ENCODE data around the gene P2RX4. TPM values are rescaled to one million over a fixed set of nuclear protein-coding genes. Genes with fewer than 3 reads are reported as not detected.

Gene P2RX4
- total and polyA plus RNA-seq, 2 of the 8 experiments (the other 6 are each of a cell fraction or from before 2014, with no cell fraction given) = 9.5 to 12.2 TPM

DNA sequence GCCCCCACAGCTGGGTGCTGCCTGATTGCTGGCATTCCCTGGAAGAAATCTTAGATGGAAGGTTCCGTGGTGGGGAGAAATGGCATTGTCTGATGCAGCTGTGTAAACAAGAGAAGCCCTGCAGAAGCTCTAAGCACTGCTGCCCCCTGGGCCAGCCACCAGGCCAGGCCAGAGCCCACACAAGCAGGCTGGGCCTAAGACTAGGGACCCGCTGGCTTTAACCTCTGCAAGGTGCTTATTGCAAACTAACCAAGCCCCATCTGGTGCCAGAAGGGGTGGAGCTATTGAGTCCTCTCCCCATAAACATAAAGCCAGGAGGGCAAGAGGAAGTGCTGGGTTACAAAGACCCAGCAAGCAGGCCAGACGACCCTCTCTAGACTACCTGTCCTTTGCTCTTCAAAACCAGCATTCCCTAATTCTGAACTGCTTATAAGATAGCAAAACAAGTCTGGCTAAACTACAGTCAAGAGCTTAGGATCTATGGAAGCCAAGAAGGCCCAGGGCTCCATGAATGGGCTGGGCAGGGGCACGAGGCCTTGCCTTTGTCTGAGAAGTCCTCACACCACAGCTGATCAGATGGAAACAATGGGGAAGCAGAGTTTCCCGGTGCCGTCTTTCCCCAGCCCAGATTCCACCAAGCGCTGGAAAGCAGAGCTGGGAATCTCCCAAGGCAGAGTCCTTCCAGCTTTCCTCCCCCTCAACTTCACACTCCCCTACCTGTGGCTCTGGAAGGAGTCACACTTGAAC, 28.8 kb downstream of the P2RX4 start (continued):
- TF ChIP-seq SRF (IDR thresholded peaks at IDR 0.05; ENCODE audit: low read depth, low read length) (no peak), TAF7 (optimal IDR thresholded peaks at IDR 0.05; ENCODE audit: borderline replicate concordance, low read depth, low read length) (no peak), RBBP5 (IDR thresholded peaks at IDR 0.05; ENCODE audit: borderline replicate concordance, low read depth, low read length) (no peak), CBX5 (IDR thresholded peaks at IDR 0.05; ENCODE audit: low read depth, low read length) (no peak), JUND (IDR thresholded peaks at IDR 0.05; ENCODE audit: low read length) (no peak)
- TF ChIP-seq, protein P1, sequence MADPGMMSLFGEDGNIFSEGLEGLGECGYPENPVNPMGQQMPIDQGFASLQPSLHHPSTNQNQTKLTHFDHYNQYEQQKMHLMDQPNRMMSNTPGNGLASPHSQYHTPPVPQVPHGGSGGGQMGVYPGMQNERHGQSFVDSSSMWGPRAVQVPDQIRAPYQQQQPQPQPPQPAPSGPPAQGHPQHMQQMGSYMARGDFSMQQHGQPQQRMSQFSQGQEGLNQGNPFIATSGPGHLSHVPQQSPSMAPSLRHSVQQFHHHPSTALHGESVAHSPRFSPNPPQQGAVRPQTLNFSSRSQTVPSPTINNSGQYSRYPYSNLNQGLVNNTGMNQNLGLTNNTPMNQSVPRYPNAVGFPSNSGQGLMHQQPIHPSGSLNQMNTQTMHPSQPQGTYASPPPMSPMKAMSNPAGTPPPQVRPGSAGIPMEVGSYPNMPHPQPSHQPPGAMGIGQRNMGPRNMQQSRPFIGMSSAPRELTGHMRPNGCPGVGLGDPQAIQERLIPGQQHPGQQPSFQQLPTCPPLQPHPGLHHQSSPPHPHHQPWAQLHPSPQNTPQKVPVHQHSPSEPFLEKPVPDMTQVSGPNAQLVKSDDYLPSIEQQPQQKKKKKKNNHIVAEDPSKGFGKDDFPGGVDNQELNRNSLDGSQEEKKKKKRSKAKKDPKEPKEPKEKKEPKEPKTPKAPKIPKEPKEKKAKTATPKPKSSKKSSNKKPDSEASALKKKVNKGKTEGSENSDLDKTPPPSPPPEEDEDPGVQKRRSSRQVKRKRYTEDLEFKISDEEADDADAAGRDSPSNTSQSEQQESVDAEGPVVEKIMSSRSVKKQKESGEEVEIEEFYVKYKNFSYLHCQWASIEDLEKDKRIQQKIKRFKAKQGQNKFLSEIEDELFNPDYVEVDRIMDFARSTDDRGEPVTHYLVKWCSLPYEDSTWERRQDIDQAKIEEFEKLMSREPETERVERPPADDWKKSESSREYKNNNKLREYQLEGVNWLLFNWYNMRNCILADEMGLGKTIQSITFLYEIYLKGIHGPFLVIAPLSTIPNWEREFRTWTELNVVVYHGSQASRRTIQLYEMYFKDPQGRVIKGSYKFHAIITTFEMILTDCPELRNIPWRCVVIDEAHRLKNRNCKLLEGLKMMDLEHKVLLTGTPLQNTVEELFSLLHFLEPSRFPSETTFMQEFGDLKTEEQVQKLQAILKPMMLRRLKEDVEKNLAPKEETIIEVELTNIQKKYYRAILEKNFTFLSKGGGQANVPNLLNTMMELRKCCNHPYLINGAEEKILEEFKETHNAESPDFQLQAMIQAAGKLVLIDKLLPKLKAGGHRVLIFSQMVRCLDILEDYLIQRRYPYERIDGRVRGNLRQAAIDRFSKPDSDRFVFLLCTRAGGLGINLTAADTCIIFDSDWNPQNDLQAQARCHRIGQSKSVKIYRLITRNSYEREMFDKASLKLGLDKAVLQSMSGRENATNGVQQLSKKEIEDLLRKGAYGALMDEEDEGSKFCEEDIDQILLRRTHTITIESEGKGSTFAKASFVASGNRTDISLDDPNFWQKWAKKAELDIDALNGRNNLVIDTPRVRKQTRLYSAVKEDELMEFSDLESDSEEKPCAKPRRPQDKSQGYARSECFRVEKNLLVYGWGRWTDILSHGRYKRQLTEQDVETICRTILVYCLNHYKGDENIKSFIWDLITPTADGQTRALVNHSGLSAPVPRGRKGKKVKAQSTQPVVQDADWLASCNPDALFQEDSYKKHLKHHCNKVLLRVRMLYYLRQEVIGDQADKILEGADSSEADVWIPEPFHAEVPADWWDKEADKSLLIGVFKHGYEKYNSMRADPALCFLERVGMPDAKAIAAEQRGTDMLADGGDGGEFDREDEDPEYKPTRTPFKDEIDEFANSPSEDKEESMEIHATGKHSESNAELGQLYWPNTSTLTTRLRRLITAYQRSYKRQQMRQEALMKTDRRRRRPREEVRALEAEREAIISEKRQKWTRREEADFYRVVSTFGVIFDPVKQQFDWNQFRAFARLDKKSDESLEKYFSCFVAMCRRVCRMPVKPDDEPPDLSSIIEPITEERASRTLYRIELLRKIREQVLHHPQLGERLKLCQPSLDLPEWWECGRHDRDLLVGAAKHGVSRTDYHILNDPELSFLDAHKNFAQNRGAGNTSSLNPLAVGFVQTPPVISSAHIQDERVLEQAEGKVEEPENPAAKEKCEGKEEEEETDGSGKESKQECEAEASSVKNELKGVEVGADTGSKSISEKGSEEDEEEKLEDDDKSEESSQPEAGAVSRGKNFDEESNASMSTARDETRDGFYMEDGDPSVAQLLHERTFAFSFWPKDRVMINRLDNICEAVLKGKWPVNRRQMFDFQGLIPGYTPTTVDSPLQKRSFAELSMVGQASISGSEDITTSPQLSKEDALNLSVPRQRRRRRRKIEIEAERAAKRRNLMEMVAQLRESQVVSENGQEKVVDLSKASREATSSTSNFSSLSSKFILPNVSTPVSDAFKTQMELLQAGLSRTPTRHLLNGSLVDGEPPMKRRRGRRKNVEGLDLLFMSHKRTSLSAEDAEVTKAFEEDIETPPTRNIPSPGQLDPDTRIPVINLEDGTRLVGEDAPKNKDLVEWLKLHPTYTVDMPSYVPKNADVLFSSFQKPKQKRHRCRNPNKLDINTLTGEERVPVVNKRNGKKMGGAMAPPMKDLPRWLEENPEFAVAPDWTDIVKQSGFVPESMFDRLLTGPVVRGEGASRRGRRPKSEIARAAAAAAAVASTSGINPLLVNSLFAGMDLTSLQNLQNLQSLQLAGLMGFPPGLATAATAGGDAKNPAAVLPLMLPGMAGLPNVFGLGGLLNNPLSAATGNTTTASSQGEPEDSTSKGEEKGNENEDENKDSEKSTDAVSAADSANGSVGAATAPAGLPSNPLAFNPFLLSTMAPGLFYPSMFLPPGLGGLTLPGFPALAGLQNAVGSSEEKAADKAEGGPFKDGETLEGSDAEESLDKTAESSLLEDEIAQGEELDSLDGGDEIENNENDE (IDR thresholded peaks at IDR 0.05; ENCODE audit: insufficient replicate concordance, low read length) = no peak
- TF ChIP-seq, protein P2, sequence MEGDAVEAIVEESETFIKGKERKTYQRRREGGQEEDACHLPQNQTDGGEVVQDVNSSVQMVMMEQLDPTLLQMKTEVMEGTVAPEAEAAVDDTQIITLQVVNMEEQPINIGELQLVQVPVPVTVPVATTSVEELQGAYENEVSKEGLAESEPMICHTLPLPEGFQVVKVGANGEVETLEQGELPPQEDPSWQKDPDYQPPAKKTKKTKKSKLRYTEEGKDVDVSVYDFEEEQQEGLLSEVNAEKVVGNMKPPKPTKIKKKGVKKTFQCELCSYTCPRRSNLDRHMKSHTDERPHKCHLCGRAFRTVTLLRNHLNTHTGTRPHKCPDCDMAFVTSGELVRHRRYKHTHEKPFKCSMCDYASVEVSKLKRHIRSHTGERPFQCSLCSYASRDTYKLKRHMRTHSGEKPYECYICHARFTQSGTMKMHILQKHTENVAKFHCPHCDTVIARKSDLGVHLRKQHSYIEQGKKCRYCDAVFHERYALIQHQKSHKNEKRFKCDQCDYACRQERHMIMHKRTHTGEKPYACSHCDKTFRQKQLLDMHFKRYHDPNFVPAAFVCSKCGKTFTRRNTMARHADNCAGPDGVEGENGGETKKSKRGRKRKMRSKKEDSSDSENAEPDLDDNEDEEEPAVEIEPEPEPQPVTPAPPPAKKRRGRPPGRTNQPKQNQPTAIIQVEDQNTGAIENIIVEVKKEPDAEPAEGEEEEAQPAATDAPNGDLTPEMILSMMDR (IDR thresholded peaks at IDR 0.05; ENCODE audit: control extremely low read depth in 1 of 3, insufficient read depth in 1 of 3, low read depth in 1 of 3, low read length in 3 of 3) = peak in 2 of 3 experiments; percentile 18 to 23; a peak in 2 of 4 replicates
